ENCODE results near the gene PABPN1L. TPM values are rescaled to one million over a fixed set of nuclear protein-coding genes. Genes with fewer than 3 reads are reported as not detected.
A peak's percentile ranks its signal among the peaks of the same experiment; 100 is the strongest.

The PABPN1L gene
- total and polyA plus RNA-seq, 3 donors from 2014 or later: 0.34 to 0.93 TPM; not detected in 1

DNA sequence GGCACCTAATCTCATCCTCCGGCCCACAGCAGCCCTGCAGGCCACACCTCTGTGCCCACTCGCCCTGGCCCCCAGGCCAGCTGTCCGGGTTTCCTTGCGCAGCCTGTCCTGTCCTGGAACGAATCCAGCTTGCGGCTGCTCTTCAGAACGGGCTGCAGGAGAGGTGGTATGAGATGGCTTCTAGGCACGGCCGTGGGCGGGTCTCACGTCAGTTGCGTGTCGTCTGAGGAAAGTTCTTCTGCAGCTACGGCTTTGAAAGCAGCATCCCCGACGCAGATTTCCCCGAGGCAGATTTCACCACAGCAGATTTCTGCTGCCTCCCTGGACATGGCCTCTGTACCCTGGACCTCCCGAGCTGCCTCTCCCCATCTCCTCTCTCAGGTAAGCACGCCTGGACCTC is 27.9 kb downstream of the PABPN1L start:
- H3K9me3 ChIP-seq: no peaks in the 10 kb centered on the region
- no peaks in the 10 kb centered on the region for H3K4me1 ChIP-seq
- H3K27ac ChIP-seq: no peak overlapping the region
- intact Hi-C loops (cut with DNase I; ENCODE audit: low total_unique reads): no loop called here
- no peaks in the 10 kb centered on the region for H3K27me3 ChIP-seq
- no peak for TF ChIP-seq POLR2A (IDR thresholded peaks at IDR 0.05)
- TF ChIP-seq, protein P1, sequence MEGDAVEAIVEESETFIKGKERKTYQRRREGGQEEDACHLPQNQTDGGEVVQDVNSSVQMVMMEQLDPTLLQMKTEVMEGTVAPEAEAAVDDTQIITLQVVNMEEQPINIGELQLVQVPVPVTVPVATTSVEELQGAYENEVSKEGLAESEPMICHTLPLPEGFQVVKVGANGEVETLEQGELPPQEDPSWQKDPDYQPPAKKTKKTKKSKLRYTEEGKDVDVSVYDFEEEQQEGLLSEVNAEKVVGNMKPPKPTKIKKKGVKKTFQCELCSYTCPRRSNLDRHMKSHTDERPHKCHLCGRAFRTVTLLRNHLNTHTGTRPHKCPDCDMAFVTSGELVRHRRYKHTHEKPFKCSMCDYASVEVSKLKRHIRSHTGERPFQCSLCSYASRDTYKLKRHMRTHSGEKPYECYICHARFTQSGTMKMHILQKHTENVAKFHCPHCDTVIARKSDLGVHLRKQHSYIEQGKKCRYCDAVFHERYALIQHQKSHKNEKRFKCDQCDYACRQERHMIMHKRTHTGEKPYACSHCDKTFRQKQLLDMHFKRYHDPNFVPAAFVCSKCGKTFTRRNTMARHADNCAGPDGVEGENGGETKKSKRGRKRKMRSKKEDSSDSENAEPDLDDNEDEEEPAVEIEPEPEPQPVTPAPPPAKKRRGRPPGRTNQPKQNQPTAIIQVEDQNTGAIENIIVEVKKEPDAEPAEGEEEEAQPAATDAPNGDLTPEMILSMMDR (IDR thresholded peaks at IDR 0.05): no peak
- WGBS, 2 donors: 88 to 89% methylated on average over 19 of the region's 19 CpGs
- no peak overlapping the region for H3K4me3 ChIP-seq
- H3K36me3 ChIP-seq (ENCODE audit: low read depth, missing control alignments): no peaks in the 10 kb centered on the region
- DNase-seq: no peak

DNA sequence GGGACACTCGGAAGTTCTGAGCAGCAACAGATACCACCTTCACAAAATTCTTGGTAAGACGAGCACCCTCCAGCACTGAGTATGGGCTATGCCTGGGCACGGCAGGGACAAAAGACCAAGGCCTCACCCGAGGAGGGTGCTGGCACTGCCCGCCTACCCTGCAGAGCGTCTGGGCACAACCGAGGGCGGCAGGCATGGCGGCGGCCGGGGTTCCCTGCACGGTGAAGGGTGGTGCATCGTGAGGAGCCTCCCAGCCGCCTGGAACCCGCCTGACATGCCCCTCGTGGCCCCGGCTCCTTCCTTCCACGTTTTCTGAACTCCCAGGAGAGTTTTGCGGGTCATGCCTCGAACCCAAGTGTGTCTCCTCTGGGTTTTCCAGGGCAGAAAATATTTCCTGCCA is 28.7 kb downstream of the PABPN1L start:
- 94 to 95% methylated on average over 19 to 20 of the region's 20 CpGs for WGBS, 2 donors
- intact Hi-C loops (cut with DNase I; ENCODE audit: low total_unique reads): no loop called here
- no peaks in the 10 kb centered on the region for H3K9me3 ChIP-seq
- no peaks in the 10 kb centered on the region for H3K4me1 ChIP-seq
- no peak overlapping the region for H3K27ac ChIP-seq
- H3K4me3 ChIP-seq: no peak overlapping the region
- no peaks in the 10 kb centered on the region for H3K36me3 ChIP-seq (ENCODE audit: low read depth, missing control alignments)
- H3K27me3 ChIP-seq: no peaks in the 10 kb centered on the region
- DNase-seq: no peak
- TF ChIP-seq POLR2A (IDR thresholded peaks at IDR 0.05): no peak
- TF ChIP-seq, protein P1 (IDR thresholded peaks at IDR 0.05): no peak

DNA sequence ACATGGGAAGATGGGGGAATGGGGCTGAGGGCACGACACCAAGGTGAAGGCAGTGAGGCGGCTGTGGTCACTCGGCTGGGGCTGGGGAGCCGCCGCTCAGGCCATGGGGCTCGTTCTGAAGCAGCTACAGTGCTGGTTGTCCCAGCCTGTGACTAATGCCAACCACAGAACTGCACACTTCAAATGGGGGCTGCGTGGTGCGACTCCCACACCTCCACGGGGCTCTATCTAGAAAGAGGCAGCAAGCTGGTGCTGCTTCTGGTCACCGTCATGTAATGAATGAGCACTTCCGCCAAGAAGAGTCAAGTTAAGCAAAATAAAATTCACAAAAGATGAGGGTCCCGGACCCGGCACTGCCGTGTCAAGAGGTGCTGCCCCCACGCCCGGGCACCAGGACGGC is 29.7 kb downstream of the PABPN1L start:
- H3K9me3 ChIP-seq: no peaks in the 10 kb centered on the region
- H3K27me3 ChIP-seq: no peaks in the 10 kb centered on the region
- no peak overlapping the region for H3K27ac ChIP-seq
- TF ChIP-seq POLR2A (IDR thresholded peaks at IDR 0.05): no peak
- TF ChIP-seq, protein P1 (IDR thresholded peaks at IDR 0.05): no peak
- H3K4me1 ChIP-seq: no peaks in the 10 kb centered on the region
- no peak for DNase-seq
- H3K4me3 ChIP-seq: no peak overlapping the region
- 92 to 94% methylated on average over 7 to 17 of the region's 17 CpGs for WGBS, 2 donors
- intact Hi-C loops (cut with DNase I; ENCODE audit: low total_unique reads): no loop called here
- H3K36me3 ChIP-seq (ENCODE audit: low read depth, missing control alignments): no peaks in the 10 kb centered on the region

DNA sequence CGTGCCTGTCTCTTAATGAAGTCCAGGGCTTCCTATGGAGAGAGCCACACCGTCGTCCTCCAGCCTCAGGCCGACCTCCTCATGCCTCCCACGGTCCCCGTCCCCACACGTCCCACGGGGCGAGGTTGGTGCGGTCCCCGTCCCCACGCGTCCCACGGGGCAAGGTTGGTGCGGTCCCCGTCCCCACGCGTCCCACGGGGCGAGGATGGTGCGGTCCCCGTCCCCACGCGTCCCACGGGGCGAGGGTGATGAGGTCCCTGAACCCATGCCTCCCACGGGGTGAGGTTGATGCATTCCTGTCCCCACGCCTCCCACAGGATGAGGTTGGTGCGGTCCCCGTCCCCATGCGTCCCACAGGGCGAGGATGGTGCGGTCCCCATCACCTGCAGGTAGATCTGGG is 30.6 kb downstream of the PABPN1L start:
- intact Hi-C loops (cut with DNase I; ENCODE audit: low total_unique reads): no loop called here
- no peaks in the 10 kb centered on the region for H3K36me3 ChIP-seq (ENCODE audit: low read depth, missing control alignments)
- no peaks in the 10 kb centered on the region for H3K9me3 ChIP-seq
- no peaks in the 10 kb centered on the region for H3K4me1 ChIP-seq
- WGBS, 2 donors: 93 to 94% methylated on average over 31 to 33 of the region's 33 CpGs
- TF ChIP-seq POLR2A (IDR thresholded peaks at IDR 0.05): no peak
- TF ChIP-seq, protein P1 (IDR thresholded peaks at IDR 0.05): no peak
- H3K27me3 ChIP-seq: no peaks in the 10 kb centered on the region
- no peak overlapping the region for H3K4me3 ChIP-seq
- H3K27ac ChIP-seq: peak overlapping the region in 1 of 2 donors; percentile 61
- DNase-seq: no peak

DNA sequence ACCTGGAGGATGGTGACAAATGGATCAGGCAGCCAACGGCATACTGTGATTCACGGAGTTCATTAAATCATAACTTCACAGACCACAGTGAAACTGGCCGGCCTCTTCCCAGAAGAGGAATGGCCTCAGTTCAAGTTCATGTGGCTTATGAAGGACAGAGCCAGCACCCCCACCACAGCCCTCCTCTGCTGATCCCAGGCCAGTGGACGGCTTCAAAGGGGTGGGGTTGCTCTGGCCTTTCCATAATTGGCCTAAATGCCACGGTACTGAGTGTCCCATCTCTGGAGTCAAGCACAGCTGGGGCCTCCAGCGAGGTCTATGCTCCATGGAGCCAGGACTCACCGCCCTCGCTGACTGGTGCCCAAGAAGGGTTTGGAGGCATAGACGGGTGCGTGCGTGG is 31.1 kb downstream of the PABPN1L start:
- Histone ChIP-seq H3K4me3 (no peak overlapping the region), H3K9me3 (no peaks in the 10 kb centered on the region), H3K27me3 (no peaks in the 10 kb centered on the region), H3K4me1 (no peaks in the 10 kb centered on the region), H3K36me3 (ENCODE audit: low read depth, missing control alignments) (no peaks in the 10 kb centered on the region), H3K27ac (peak overlapping the region in 1 of 2 donors; percentile 61)
- intact Hi-C loops (cut with DNase I; ENCODE audit: low total_unique reads): no loop called here
- DNase-seq: peak; percentile 76
- TF ChIP-seq POLR2A (IDR thresholded peaks at IDR 0.05): no peak
- TF ChIP-seq, protein P1 (IDR thresholded peaks at IDR 0.05): no peak
- 65 to 75% methylated on average over 11 of the region's 11 CpGs for WGBS, 2 donors

All from testis (tissue), 3 donors.